ENCODE measurements around the gene CSTF1.

The CSTF1 gene
- 7.8 to 40.4 (median 32.2) reads per million in 18 experiments for total RNA-seq

DNA sequence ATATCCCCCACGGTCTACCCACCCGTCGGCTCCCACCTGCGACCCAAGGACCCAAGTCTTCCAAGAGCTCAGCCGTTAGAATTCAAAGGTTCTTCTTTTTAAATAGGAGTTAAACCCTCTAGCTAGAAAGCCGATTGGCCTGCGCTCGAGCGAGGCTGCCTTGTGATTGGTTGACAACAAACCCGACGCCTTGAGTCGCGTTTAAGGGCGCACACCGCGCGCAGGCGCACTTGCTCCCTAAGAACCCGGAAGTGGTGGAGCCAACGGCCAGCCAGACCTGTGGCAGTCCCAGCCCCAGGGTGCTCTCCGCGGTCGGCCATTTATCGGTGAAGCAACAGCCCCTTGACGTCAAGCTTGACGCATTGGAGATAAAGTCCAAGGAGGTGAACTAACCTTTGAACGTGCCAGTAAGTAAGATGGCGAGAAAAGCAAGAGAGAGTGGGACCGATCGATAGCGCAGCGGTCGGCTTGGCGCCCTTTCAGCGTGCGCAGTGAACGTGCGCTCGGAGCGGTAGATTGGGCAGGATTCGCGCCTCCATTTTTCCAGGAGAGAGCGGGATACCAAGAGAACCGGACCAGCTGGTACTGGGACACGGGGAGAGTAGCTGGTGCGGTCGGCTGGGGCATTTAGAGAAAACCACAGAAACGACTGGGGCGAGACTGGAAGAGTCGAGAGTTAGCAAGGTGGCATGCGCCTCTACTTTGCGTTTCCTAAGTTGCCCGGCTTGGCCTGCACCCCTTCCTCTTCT is at the start of gene CSTF1, which contains the start of gene AURKA:
CSTF1 (plus strand) TSS at position 514 of the 749 bp plus-strand sequence. CDS start 2,908 bp downstream, outside the sequence.
AURKA (minus strand) TSS at position 84 of the 749 bp plus-strand sequence. CDS start 4,018 bp downstream, outside the sequence.
- peak; percentile 100 for DNase-seq

DNA sequence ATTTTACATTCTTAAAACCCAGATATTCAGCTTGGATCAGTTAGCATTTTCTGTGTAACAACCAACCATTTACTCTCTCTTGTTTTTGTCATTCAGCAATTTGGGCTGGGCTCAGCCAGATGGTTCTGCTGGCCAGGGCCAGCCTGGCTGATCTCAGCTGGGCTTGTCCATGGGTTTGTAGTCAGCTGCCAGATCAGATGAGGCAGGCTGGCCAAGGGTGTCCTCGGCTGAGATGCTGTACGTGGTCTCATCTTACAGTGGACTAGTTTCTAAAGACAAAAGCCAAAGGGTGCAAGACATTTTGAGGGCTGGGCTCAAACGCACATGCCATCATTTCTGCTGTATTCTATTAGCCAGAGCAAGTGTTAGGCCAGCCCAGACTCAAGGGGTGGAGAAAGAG is 49.7 kb upstream of the CSTF1 start:
- DNase-seq = no peak

DNA sequence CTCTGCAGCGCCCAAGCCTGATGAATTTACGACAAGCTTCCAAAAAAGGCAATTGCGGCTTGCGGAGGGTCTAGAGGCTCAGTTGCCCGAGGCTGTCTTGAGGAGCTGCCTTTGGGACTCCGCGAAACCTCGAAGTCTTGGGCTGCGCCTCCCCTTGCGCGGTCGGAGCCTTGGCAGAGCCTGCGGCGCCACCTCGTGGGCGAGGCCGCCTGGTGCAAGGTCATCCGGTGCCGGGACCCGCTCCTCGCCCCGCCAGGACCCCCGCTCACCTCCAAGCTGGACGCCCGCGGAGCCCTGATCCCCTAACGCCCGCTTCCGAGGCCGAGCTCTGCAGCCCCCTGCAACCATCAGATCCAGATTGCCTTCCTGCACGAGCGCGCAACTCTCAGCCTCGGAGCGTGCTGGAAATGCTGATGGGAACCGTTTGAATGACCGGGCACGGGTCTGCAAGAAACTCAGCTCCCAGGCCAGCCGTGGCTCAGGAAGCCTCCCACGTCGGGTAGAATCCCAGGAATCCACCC is 48.5 kb upstream of the CSTF1 start:
- DNase-seq = peak in 1 of 2 donors; percentile 59

DNA sequence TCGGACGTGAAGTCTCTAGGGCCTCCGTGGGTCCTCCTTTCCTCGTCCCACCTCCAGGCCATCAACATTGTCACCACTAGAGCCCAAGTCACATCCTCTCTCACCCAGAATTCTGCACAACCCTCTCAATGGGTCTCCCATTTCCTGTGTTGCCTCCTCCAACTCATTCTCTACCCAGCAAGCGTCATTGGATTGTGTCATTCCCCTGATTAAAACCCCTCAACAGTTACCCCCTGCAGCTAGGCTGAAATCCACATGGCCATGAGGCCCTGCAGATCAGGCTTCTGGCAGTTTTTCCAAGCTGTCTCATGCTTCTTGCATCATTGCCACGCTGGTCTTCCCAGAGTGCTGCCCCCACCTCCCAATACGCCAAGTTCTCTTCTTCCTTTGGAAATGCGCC is 46.5 kb upstream of the CSTF1 start:
- DNase-seq = no peak

DNA sequence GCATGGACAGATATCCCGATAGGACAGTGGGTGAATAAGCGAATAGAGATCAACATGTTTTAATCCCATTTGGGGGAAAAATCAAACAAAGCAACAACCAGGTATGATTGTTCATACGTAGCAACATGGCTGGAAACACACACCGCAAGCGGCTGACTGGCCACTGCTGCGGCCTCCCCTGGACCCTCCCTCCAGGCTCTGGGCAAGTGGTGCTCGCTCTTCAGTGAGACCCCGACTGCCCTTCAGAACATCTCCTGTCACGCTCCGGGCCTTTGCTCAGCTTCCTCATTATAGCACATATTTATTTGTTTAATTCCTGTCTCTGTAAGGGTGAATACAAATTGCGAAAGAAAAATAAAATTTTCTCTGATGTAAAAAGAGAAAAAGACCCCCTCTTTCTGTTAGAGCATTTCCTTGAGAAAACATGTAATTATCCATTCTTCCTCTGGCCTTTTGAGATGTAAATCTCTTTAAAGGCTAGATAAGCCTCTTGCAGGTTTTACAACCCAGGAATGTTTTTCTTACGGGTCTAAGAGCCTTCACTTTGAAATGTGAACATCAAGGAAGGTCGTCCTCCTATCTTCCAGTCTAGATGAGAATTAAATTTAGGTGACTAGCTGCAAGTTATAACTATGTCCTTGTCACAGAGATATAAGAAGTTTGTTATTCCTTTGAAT is 44.7 kb upstream of the CSTF1 start:
- no peak for DNase-seq

DNA sequence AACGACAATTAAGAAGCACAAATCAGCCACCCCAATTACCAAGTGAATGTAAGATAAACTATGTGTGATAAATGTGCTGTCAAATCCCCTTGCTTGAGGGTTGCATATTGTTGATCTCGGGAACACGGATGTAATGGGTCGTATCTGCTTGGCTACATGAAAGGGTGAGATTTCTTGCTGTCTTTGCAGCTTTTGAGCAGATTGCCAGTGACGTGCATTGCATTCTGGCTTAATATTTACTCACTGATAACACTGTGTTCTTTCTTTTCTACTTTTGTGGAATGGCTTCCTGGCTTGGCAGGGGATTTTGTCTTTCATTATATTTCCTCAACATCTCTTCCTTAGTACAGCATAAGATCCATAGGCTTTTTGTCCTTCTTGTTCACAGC is 44.1 kb upstream of the CSTF1 start:
- no peak for DNase-seq

DNA sequence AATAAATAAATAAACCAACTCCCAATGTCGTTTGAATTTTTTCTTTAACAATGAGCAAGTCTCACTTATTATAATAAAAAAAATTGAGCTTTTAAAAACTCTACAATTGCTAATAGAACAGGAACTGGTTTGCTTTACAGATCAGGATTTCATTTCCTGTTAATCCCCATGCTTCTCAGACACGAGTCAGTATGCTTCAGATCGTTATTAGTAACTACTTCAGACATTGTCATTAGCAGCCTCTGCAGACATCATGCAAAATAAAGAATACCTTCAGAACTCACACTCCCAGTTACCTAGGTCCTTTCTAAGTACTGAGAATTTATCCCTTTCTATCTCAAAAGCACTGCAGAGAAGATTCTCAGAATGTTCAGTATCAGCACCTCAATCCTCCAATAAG is 43.7 kb upstream of the CSTF1 start:
- DNase-seq = peak in 1 of 2 donors; percentile 15

DNA sequence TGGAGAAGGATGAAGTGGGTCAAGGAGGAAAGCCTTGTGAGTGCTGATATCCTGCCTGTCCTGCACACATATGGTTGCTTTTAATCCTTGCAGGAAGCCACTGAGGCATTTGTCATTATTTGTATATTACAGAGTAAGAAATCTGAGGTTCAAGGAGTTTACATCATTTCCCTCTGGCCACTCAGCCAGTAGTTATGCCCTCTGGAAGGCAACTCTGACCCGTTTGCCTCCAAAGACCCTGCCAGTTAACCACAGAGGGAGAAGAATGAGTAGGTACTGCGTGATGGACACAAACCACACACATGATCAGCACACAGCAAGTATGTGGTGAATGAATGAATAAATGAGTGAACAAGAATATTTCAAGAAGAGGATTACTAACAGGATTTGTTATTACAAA is 41.6 kb upstream of the CSTF1 start:
- no peak for DNase-seq

DNA sequence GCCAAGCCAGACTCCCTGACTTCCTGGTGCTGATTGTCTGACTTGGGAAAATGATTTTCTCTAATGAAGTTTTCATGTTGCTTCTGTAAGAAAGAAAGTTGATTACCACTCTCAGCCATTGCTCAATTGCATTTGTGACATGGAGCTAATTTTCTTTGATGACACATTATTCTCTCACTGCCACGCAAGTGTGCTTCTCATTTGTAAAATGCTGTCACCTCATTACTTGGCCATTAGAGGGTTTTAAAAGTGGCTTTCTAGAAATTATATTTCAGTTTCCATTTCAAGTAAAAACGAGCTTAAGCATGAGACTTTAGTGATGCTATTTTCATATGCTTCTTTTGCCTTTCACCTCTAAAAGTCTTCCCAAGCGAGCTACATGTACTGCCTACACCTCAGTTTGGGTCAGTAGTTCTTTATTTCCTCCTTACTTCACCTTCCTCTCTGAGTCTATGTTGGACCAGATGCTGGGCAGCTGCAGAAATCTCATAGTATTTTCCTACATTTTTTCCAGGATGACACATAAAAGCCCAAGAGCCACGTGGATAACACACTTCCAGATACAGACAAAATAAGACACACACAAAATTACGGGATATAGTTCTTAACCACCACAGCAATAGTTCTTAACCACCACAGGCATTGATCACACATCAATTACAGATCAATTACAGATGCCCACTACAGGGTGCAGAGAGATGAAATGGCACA is 39.9 kb upstream of the CSTF1 start:
- DNase-seq = no peak

DNA sequence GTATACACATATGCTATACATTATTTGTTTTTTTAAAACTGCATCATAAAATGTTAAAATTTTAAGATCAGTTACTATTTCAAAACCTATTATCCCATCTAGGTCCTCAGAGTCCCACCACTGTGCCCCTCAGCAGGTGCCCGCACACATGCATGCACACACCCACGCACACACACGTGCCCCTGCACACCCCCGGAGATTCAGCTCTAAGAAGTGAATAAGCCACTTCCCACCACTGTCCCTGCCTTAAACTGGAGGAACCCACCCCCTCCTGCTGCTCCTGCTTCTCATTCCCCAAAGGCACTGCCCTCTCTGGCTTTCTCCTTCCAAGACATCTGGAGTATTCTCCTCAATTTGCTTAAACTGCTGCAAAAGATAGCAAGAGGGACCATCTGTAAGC is 39.1 kb upstream of the CSTF1 start:
- DNase-seq = no peak

DNA sequence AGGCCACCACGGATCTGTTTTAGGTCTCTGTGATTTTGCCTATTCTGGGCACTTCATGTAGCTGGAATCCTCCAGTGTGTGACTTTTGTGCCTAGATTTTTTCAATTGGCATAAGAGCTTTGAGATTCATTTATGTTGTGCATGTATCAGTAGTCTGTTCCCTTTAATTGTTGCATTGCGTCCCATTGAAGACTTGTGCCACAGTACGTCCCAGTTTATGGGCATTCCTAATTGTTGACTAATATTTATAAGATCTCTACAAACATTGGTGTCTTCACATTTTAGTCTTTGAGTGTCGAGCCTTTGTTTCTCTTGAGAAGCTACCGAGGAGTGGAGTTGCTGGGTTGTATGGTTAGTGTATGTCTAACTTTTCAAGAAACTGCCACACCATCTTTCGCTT is 34.4 kb upstream of the CSTF1 start:
- no peak for DNase-seq

DNA sequence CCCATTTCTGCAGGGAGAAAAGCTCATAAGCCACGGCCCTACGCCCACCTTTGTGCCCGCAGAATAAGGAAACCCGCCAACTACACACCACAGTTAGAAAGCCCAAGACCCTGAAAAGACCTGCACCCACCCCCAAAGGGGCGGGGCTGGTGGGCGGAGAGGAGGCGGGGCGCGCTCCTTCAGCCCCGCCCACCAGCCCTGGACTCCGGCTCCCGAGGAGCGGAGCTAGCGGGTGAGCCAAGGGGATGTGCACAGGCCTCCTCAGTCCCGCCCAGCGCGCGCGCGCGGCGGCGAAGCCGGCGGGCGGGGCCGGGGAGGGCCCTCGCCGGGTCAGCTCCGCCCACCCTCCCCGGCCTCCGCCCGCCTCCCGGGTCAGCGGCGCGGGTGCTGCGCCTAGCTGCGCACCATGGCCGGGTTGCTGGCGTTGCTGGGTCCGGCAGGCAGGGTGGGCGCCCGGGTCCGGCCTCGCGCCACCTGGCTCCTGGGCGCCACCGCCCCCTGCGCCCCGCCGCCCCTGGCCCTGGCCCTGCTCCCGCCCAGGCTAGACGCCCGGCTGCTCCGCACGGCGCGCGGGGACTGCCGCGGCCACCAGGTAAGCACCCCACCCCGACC is 33.7 kb upstream of the CSTF1 start, which contains the start of gene FAM210B:
FAM210B (plus strand) TSS at position 375 of the 612 bp plus-strand sequence; CDS start at position 407, 32 bp downstream.
- DNase-seq = peak; percentile 88 to 95

DNA sequence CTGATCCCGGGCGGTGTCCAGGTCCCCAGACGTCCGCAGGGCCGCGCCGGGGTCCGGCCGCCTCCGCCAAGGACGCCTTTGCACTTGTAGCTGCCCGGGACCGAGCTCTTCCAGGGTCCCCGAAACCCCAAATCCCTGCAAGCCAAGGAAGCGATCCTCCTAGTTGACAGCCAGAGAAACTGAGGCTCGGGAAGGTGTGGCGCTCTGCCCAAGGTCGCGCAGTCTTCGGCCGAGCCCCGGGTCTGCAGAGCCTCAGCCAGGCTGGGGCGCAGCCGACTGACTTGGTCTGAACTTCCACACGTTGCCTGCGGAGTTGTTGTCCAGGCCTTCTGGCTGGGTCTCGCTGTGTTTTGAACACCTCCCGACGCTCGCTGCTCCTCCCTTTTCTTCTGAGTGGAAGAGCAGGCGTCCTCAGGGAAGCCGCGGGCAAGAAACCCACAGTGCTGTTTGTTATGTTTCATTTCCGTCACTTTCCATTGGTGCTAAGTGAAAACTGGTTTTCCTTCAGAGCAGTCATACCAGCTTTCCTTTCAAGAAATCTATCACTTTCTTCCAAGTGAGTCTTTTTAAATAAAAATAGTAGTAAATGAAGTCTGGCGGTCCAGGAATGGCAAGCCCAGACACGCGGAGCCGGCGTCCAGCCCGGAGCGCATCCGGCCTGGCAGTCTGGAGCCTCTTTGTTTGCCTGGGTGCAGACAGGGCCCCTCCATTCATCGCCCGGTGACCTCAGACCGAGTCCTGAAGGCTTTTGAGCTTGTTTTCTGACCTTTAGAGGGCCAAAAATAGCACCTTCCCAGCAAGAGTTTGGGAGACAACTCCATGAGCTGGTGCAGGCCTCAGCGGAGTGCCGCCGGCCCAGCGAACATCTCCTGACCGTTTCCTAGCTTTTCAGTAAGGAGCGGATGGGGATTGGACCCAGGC is 33.0 kb upstream of the CSTF1 start:
- peak; percentile 28 to 51 for DNase-seq

DNA sequence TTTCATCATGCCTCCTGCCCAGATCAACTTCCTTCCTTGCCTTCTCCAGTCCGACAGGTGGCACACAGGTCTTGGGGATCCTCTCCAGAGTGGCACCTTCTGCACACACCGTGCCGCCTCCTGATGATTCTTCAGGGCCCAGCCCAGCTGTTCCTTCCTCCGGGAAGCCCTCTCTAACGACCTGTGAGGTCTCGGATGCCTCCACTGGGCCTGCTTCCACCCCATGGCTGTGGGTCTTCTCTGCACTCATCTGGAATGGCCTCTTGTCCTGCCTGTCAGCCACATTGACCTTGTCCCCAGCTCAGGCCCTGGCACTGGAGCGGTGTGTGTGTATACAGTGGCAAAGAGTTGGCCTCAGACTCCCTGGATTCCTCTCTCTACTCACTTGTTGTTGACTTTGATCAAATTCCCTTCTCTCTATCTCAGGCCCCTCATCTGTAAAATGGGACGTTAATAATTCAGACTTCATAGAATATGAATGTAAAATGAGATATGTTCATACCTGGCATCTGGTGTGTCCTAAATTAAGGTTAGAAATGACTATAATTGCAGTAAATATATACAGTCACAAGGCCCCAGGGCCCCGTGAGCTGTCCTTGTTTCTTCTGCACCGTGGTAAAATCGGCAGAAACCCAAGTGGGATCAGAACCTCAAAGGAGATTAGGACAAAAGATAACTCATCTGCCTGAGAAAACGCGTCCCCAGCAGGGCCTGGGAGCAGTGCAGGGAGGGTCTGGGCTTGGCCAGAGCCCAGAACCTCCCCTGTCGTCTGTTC is 32.1 kb upstream of the CSTF1 start:
- no peak for DNase-seq

DNA sequence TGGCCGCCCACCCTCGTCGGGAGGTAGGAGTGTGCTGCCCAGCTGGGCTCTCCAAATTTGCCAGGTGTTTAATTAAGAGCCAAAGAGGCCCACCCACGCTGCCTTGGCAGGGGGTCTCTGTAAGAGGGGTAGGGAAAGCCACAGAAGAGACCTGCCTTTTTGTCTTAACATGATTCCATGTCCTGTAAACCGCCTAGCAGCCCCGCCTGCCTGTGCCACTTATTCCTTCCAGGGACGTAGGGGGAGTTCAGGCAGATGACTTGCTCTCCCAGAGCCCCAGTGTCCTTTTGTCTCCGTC is 31.6 kb upstream of the CSTF1 start:
- DNase-seq = no peak

DNA sequence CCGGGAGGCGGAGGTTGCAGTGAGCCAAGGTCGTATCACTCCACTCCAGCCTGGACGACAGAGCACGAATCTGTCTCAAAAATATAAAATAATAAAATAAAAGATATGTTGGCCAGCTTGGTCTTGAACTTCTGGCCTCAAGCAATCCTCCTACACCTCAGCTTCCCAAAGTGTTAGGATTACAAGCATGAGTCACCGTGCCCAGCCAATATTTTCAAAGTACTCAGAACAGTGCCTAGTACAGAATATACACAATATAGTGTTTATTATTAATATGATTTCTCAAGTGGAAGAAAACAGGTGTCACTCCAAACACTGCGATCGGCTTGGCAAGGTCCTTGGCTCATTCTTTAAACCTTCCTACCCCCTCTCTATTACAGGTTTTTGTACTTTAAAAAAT is 30.5 kb upstream of the CSTF1 start:
- no peak for DNase-seq

DNA sequence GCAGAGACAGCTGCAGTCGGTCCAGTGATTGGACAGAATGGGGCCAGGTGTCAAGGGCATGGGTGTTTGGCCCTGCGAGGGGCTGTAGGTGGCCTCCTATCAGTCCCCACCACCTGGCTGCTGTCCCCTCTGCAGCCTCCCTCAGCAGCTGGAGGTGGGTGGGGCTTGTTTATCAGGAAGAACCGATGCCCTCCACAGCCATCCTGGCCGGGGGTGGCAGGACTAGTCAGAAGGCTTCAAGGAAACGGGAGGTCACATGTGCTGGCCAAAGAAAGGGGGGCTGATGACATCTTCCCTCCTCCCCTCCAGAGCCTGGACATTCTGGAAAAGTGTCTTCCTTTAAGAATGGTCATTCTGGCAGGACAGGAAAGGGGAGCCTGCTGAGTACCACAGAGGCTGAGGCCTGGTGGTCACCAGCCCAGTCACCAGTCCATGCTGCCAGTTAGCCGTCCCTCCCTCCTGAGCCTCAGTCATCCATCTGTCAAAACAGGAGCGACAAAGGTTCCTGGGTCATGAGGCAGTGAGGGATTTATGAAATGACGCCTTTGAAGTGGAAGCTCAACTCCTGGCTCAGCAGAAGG is 29.5 kb upstream of the CSTF1 start:
- DNase-seq = peak; percentile 29 to 76

DNA sequence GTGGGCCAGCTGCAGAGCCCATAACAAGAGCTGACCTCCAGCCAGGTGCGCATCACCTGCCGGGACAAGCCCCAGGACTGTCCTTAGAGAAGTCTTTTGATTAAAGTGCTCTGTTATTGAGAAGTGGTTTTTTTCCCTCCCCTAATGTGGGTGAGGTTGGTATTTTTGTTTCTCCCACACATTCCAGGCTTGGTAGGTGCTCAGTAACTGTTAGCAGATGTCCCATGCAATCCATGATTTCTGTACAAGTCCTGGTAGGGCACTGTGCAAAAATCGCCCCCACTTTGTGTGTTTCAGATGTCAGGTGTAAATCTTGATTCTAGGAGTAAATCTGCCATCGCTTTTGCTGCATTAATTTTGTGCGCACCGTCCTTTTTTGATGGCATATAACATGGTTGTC is 29.0 kb upstream of the CSTF1 start:
- DNase-seq = no peak

DNA sequence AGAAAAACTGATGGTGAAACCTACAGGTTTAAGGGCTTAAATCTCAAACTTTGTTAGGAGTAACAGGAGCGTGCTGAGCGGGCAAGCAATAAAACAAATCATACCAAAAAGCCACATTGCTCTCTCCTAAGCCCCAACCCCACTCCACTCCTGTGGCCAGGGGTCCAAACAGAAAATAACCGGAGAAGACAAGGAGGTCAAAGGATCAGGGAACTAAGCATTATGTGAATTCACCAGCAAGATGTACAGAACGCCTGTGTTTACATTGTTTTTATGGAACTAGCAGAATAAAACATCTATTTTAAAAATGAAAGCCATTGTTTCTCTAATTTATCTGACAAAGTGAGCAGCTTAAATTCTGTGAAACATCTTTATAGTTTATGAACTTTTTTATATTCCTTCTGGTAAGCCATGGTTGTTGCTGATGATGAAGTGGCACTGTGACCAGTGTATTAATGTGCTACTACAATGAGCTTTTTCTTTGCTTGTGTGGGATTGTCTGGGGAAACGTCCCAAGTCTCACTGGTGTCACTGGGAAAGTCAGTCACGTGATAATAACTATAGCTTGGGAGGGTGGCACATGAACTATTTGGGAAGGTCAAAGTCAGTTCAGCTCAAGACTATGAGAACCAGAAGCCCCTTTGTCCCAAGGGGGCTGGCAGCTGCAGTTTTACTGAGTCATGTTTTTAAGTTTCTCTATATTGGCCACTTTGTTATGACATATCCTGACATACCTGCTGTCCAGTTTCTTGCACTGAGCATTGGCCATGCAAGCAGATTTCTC is 23.9 kb upstream of the CSTF1 start:
- DNase-seq = no peak

DNA sequence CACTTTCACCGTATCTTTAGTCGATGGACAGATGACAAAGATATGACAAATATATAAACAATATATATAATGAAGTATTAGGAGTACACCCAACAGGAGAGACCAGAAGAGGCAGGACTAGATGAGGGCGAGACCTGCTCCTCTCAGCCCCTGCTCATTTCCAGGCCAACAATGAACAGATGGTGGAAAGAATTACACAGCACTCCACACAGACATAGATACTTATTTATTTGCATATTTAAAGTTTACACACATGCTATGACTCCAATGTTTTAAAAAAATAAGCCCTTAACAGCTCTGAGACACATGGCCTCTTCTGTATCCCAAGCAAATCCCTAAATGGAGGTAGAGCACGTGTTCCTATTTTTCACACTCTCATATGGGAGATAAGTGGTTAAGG is 23.3 kb upstream of the CSTF1 start:
- no peak for DNase-seq
